Kidney epithelial cell (primary cell): ENCODE results near the gene ACSS3. TPM values are rescaled to one million over a fixed set of nuclear protein-coding genes. Genes with fewer than 3 reads are reported as not detected.

Experiments
- DNase-seq: peaks from one replicate; pipeline ENCODE4 v3.0.0-alpha.2; 2010; ENCODE audit warnings: low read depth
- H3K27me3 ChIP-seq: 2 replicates; pipeline ENCODE4 v1.6.0; 2011; ENCODE audit warnings: low read length; ENCODE audit not compliant: control insufficient read depth, insufficient read depth
- H3K36me3 ChIP-seq: 2 replicates; pipeline ENCODE4 v1.5.1; 2011; ENCODE audit warnings: low read length; ENCODE audit not compliant: control insufficient read depth, insufficient read depth
- H3K4me3 ChIP-seq: 2 replicates; pipeline ENCODE4 v1.5.1; 2011; ENCODE audit warnings: low read depth, mild to moderate bottlenecking, control low read depth, low read length
- CTCF ChIP-seq: IDR thresholded peaks from 2 replicates; pipeline ENCODE4 v1.5.1; 2011; ENCODE audit warnings: mild to moderate bottlenecking, moderate library complexity, low read length, control low read depth, inconsistent platforms; ENCODE audit not compliant: insufficient read depth, poor library complexity, severe bottlenecking
- total RNA-seq: library from RNA; depleted of rRNA; stranded (reverse); fragments of >200 nt; gene quantifications from 2 replicates; pipeline ENCODE4 v1.2.3, GENCODE V29; 2015

The ACSS3 gene
- total RNA-seq, 1 donor from 2014 or later = 5.5 TPM

GRCh38 chr12:81080431-81080983, 2.6 kb downstream of the ACSS3 start:
- DNase-seq = no peak
- H3K27me3 ChIP-seq = no peaks in the 10 kb centered on the region
- H3K36me3 ChIP-seq = no peaks in the 10 kb centered on the region
- TF ChIP-seq CTCF = no peak
- H3K4me3 ChIP-seq = no peak overlapping the region

- Histone ChIP-seq H3K27me3 (no peaks in the 10 kb centered on the region), H3K4me3 (no peak overlapping the region), H3K36me3 (no peaks in the 10 kb centered on the region)
- no peak for TF ChIP-seq CTCF
- no peak for DNase-seq
Measured at GRCh38 chr12:81081726-81082125, 3.8 kb downstream of the ACSS3 start.

- TF ChIP-seq CTCF = no peak
- Histone ChIP-seq H3K27me3 (no peaks in the 10 kb centered on the region), H3K36me3 (no peaks in the 10 kb centered on the region), H3K4me3 (no peak overlapping the region)
- DNase-seq = no peak
Measured at GRCh38 chr12:81083018-81083417, 5.1 kb downstream of the ACSS3 start.

GRCh38 chr12:81083906-81084513, 6.1 kb downstream of the ACSS3 start:
- Histone ChIP-seq H3K4me3 (no peak overlapping the region), H3K27me3 (no peaks in the 10 kb centered on the region), H3K36me3 (no peaks in the 10 kb centered on the region)
- no peak for TF ChIP-seq CTCF
- DNase-seq = no peak

- no peak for DNase-seq
- Histone ChIP-seq H3K27me3 (no peaks in the 10 kb centered on the region), H3K36me3 (no peaks in the 10 kb centered on the region), H3K4me3 (no peak overlapping the region)
- TF ChIP-seq CTCF = no peak
Measured at GRCh38 chr12:81084811-81085350, 7.0 kb downstream of the ACSS3 start.

- no peaks in the 10 kb centered on the region for H3K36me3 ChIP-seq
- H3K27me3 ChIP-seq = no peaks in the 10 kb centered on the region
- H3K4me3 ChIP-seq = no peak overlapping the region
- TF ChIP-seq CTCF = no peak
- DNase-seq = no peak
Measured at GRCh38 chr12:81085832-81086231, 8.0 kb downstream of the ACSS3 start.
